Measurements from ENCODE around the gene INF2. TPM values are rescaled to one million over a fixed set of nuclear protein-coding genes. Genes with fewer than 3 reads are reported as not detected.

The INF2 gene
- total RNA-seq, 1 experiment from 2014 or later, result 58.3 TPM

- Mint-ChIP-seq H3K4me1 (peaks cover 17 to 31% of the 10 kb centered on the region in 2 experiments), H3K27ac (no peak overlapping the region), H3K4me3 (no peak overlapping the region), H3K9me3 (0 out of 5 replicates have a peak, but pooled peaks cover 0 to 5% of the 10 kb centered on the region in 2 experiments), H3K27me3 (ENCODE audit: low read depth) (no peaks in the 10 kb centered on the region), H3K36me3 (ENCODE audit: insufficient read depth in 1 of 3, low read depth in 3 of 3) (peaks cover 32 to 68% (median 62%) of the 10 kb centered on the region in 3 experiments; a peak in 6 of 7 replicates)
- Histone ChIP-seq H3K56ac (ENCODE audit: insufficient read length, low read depth, low read length) (no peak overlapping the region), H3K4me2 (ENCODE audit: insufficient read depth, insufficient read length, low read length) (no peak overlapping the region), H3K23me2 (ENCODE audit: insufficient read length, low read depth, low read length, poor library complexity, severe bottlenecking) (peaks cover 12% of the 10 kb centered on the region), H3K23ac (ENCODE audit: insufficient read length, low read depth, low read length) (no peak overlapping the region), H2AFZ (ENCODE audit: low read length) (no peak overlapping the region), H4K5ac (ENCODE audit: insufficient read length, low read depth, low read length) (no peak overlapping the region), H2AK5ac (ENCODE audit: insufficient read length, low read length) (no peak overlapping the region), H2BK120ac (ENCODE audit: low read depth, low read length, poor library complexity, severe bottlenecking) (no peak overlapping the region), H3K9me3 (ENCODE audit: control insufficient read depth, low read depth, low read length) (no peaks in the 10 kb centered on the region), H2BK15ac (ENCODE audit: low read depth, low read length) (no peak overlapping the region), H3K79me2 (ENCODE audit: insufficient read depth, low read length) (peaks cover 16% of the 10 kb centered on the region; the same call in 1 of the 2 replicates), H4K91ac (ENCODE audit: insufficient read length, low read depth, low read length) (no peak overlapping the region), H3K4ac (ENCODE audit: low read depth, low read length) (no peak overlapping the region), H2BK5ac (ENCODE audit: insufficient read length, low read length) (no peak overlapping the region), H3K9ac (ENCODE audit: extremely low read depth, insufficient read length, low read length) (no peak overlapping the region), H2BK20ac (ENCODE audit: low read depth, low read length, poor library complexity, severe bottlenecking) (no peak overlapping the region), H3T11ph (ENCODE audit: low read length) (no peak overlapping the region), H3K27me3 (ENCODE audit: insufficient read depth, low read length) (no peaks in the 10 kb centered on the region), H2BK12ac (ENCODE audit: insufficient read length, low read depth, low read length) (no peak overlapping the region), H3K18ac (ENCODE audit: insufficient read length, low read depth, low read length) (no peak overlapping the region), H3K27ac (ENCODE audit: insufficient read length, low read depth, low read length) (no peak overlapping the region), H3K79me1 (ENCODE audit: insufficient read depth, low read depth, low read length, poor library complexity, severe bottlenecking) (peaks cover 3% of the 10 kb centered on the region), H4K8ac (replicated peaks; ENCODE audit: insufficient read length, low read depth, low read length) (no peak overlapping the region), H3K4me1 (ENCODE audit: insufficient read depth, low read length) (no peaks in the 10 kb centered on the region; the same call in 1 of the 2 replicates), H3K14ac (ENCODE audit: insufficient read depth, low read length) (no peak overlapping the region), H4K20me1 (ENCODE audit: control insufficient read depth, insufficient read depth, insufficient read length) (no peaks in the 10 kb centered on the region)
- TF ChIP-seq, protein P1, sequence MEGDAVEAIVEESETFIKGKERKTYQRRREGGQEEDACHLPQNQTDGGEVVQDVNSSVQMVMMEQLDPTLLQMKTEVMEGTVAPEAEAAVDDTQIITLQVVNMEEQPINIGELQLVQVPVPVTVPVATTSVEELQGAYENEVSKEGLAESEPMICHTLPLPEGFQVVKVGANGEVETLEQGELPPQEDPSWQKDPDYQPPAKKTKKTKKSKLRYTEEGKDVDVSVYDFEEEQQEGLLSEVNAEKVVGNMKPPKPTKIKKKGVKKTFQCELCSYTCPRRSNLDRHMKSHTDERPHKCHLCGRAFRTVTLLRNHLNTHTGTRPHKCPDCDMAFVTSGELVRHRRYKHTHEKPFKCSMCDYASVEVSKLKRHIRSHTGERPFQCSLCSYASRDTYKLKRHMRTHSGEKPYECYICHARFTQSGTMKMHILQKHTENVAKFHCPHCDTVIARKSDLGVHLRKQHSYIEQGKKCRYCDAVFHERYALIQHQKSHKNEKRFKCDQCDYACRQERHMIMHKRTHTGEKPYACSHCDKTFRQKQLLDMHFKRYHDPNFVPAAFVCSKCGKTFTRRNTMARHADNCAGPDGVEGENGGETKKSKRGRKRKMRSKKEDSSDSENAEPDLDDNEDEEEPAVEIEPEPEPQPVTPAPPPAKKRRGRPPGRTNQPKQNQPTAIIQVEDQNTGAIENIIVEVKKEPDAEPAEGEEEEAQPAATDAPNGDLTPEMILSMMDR (conservative IDR thresholded peaks at IDR 0.05), result no peak
- no peak for DNase-seq
- no CpG with 5 or more reads among the region's 27 CpGs for WGBS (ENCODE audit: extremely low coverage, insufficient read length, low lambda C conversion rate)
Observed at GRCh38 chr14:104756477-104757237, 67.2 kb downstream of the INF2 start.

Data from H9 (cell line).